Coronary artery (tissue), 2 donors: Measurements from ENCODE around the gene SOX18.

Experiments
- DNase-seq: peaks from one replicate; pipeline ENCODE4 v3.0.0-alpha.2; 2017; ENCODE audit warnings: low spot score
- H3K27ac ChIP-seq, 2 donors: fragments of 200-600 bp; sonication (generic); one replicate each; pipeline ENCODE4 v1.5.1; 2016 to 2019
- H3K4me3 ChIP-seq: fragments of 200-600 bp; sonication (generic); 2 replicates; pipeline ENCODE4 v1.5.1; 2016; ENCODE audit warnings: mild to moderate bottlenecking, moderate library complexity
- CTCF ChIP-seq: fragments of 200-600 bp; sonication (generic); IDR thresholded peaks from one replicate; pipeline ENCODE4 v1.5.1; 2019; ENCODE audit warnings: antibody characterized with exemption

The SOX18 gene

GRCh38 chr20:64049060-64049877 lies at the start of gene SOX18:
Gene SOX18, minus strand, starts transcription at chr20:64049639. Its CDS starts 123 bp downstream, at chr20:64049516.
- Histone ChIP-seq H3K27ac (peak within 1 kb of the TSS in 1 of 2 donors; percentile 79), H3K4me3 (peak within 1 kb of the TSS; percentile 69)
- no peak for TF ChIP-seq CTCF
- DNase-seq = no peak

GRCh38 chr20:64098471-64099013 lies 49.1 kb upstream of the SOX18 start:
- Histone ChIP-seq H3K27ac (no peak overlapping the region), H3K4me3 (no peak overlapping the region)
- DNase-seq = no peak
- TF ChIP-seq CTCF = no peak

GRCh38 chr20:64096535-64096934 lies 47.1 kb upstream of the SOX18 start:
- Histone ChIP-seq H3K27ac (no peak overlapping the region), H3K4me3 (no peak overlapping the region)
- no peak for TF ChIP-seq CTCF
- no peak for DNase-seq

GRCh38 chr20:64095927-64096326 lies 46.5 kb upstream of the SOX18 start:
- TF ChIP-seq CTCF = no peak
- no peak overlapping the region for H3K27ac ChIP-seq
- no peak overlapping the region for H3K4me3 ChIP-seq
- DNase-seq = no peak

- no peak for DNase-seq
- H3K4me3 ChIP-seq = no peak overlapping the region
- TF ChIP-seq CTCF = no peak
- no peak overlapping the region for H3K27ac ChIP-seq
Observed at GRCh38 chr20:64095455-64095854, 46.0 kb upstream of the SOX18 start.

GRCh38 chr20:64093013-64093503 lies 43.6 kb upstream of the SOX18 start:
- no peak for TF ChIP-seq CTCF
- Histone ChIP-seq H3K27ac (no peak overlapping the region), H3K4me3 (no peak overlapping the region)
- DNase-seq = no peak
